ENCODE data around the gene VCL.
A peak's percentile ranks its signal among the peaks of the same experiment; 100 is the strongest.
"Not testable (repeated sequence)": the region's sequence is repeated elsewhere in the genome, so short reads cannot be mapped to it uniquely, and the experiment has no call there.

VCL gene

GRCh38 chr10:73973427-73973826 is 24.5 kb upstream of the VCL start:
- DNase-seq: no peak

GRCh38 chr10:73974309-73974946 is 23.5 kb upstream of the VCL start:
- no peak for DNase-seq

- no peak for DNase-seq
These were observed 22.5 kb upstream of the VCL start for GRCh38 chr10:73975388-73975787.

GRCh38 chr10:73979141-73979808 is 18.6 kb upstream of the VCL start:
- no peak for DNase-seq

GRCh38 chr10:73979809-73980433 is 18.0 kb upstream of the VCL start:
- DNase-seq: no peak

GRCh38 chr10:73981812-73982211 is 16.1 kb upstream of the VCL start:
- DNase-seq: no peak

- DNase-seq: no peak
These were observed 14.5 kb upstream of the VCL start for GRCh38 chr10:73983096-73984047.

- DNase-seq: no peak
These were observed 8.2 kb upstream of the VCL start for GRCh38 chr10:73989594-73990150.

GRCh38 chr10:73991203-73991883 is 6.6 kb upstream of the VCL start:
- no peak for DNase-seq

GRCh38 chr10:73991884-73992245 is 6.1 kb upstream of the VCL start:
- DNase-seq: no peak

- no peak for DNase-seq
These were observed 4.8 kb upstream of the VCL start for GRCh38 chr10:73992899-73993788.

- no peak for DNase-seq
These were observed 2.9 kb upstream of the VCL start for GRCh38 chr10:73995035-73995358.

- no peak for DNase-seq
These were observed 492 bp upstream of the VCL start for GRCh38 chr10:73997461-73997786.

GRCh38 chr10:73998623-73998928 is 660 bp downstream of the VCL start:
- DNase-seq: no peak

GRCh38 chr10:73998929-73999691 is 1.2 kb downstream of the VCL start:
- peak; percentile 97 for DNase-seq

- peak; percentile 63 for DNase-seq
These were observed 1.8 kb downstream of the VCL start for GRCh38 chr10:73999703-74000102.

- not testable (repeated sequence) for DNase-seq
These were observed 2.3 kb downstream of the VCL start for GRCh38 chr10:74000244-74000643.

- no peak for DNase-seq
These were observed 3.2 kb downstream of the VCL start for GRCh38 chr10:74000892-74001669.

GRCh38 chr10:74006269-74006668 is 8.4 kb downstream of the VCL start:
- no peak for DNase-seq

GRCh38 chr10:74008212-74008731 is 10.4 kb downstream of the VCL start:
- peak; percentile 91 for DNase-seq

All from fibroblast of skin of back (primary cell).